GM12891 (cell line): ENCODE measurements around the gene PCED1B.

Source experiments
- POLR2A ChIP-seq: IDR thresholded peaks from 2 replicates; pipeline ENCODE4 v1.6.1; 2011; ENCODE audit warnings: low read depth, low read length, control low read depth
- POLR2AphosphoS5 ChIP-seq: IDR thresholded peaks from 2 replicates; pipeline ENCODE4 v1.6.1; 2011; ENCODE audit warnings: low read depth, low read length, control low read depth
- TAF1 ChIP-seq: IDR thresholded peaks from 2 replicates; pipeline ENCODE4 v1.6.1; 2011; ENCODE audit warnings: low read depth, low read length, control low read depth

- TF ChIP-seq POLR2AphosphoS5 (no peak), POLR2A (no peak), TAF1 (no peak)
These were observed 193.8 kb downstream of the PCED1B start for GRCh38 chr12:47273191-47273626.
